Natural killer cell (primary cell): ENCODE results near the gene SCN5A. TPM values are rescaled to one million over a fixed set of nuclear protein-coding genes. Genes with fewer than 3 reads are reported as not detected.

Experiments used
- ATAC-seq, 3 donors: fragments of 150-1000 bp in 2 of 3; fragments of 200-7000 bp in 1 of 3; cut with Tn5 transposase; 1 replicate in 1 of 3; 2 replicates in 2 of 3; pipeline ENCODE4 v1.10.0; 2021; ENCODE audit warnings: mild to moderate bottlenecking in 2 of 3, moderate library complexity in 2 of 3
- DNase-seq, 2 donors: peaks; one replicate each; pipeline versions ENCODE4 v3.0.0 to v3.0.0-alpha.2; 2013 to 2021; ENCODE audit warnings: mixed read lengths in 1 of 2
- H3K27ac ChIP-seq: one replicate; pipeline ENCODE4 v1.5.1; 2013; ENCODE audit warnings: mild to moderate bottlenecking, low read length
- H3K27me3 ChIP-seq: one replicate; pipeline ENCODE4 v1.6.1; 2013; ENCODE audit warnings: low read length; ENCODE audit not compliant: control insufficient read depth, insufficient read depth
- H3K36me3 ChIP-seq: one replicate; pipeline ENCODE4 v1.6.1; 2013; ENCODE audit warnings: low read length; ENCODE audit not compliant: control insufficient read depth, insufficient read depth
- H3K4me1 ChIP-seq: one replicate; pipeline ENCODE4 v1.6.1; 2013; ENCODE audit warnings: low read length; ENCODE audit not compliant: control insufficient read depth, insufficient read depth
- H3K4me3 ChIP-seq: one replicate; pipeline ENCODE4 v1.5.1; 2013; ENCODE audit warnings: low read length
- H3K9me3 ChIP-seq: one replicate; pipeline ENCODE4 v1.6.1; 2013; ENCODE audit warnings: low read length; ENCODE audit not compliant: control insufficient read depth, insufficient read depth
- H3K27ac Mint-ChIP-seq, 2 donors: one replicate each; pipeline ENCODE4 v1.8.0; 2022; ENCODE audit warnings: mild to moderate bottlenecking in 2 of 2, mixed read lengths in 2 of 2, moderate library complexity in 1 of 2
- H3K27me3 Mint-ChIP-seq, 2 donors: one replicate each; pipeline ENCODE4 v1.8.0; 2022; ENCODE audit warnings: low read depth in 2 of 2, mixed read lengths in 2 of 2
- H3K36me3 Mint-ChIP-seq: one replicate; pipeline ENCODE4 v1.8.0; 2022; ENCODE audit warnings: mixed read lengths
- H3K4me1 Mint-ChIP-seq, 2 donors: one replicate each; pipeline ENCODE4 v1.8.0; 2022; ENCODE audit warnings: mixed read lengths in 2 of 2
- H3K4me3 Mint-ChIP-seq: one replicate; pipeline ENCODE4 v1.8.0; 2022; ENCODE audit warnings: mild to moderate bottlenecking, moderate library complexity, mixed read lengths
- H3K9me3 Mint-ChIP-seq, 2 donors: one replicate each; pipeline ENCODE4 v1.8.0; 2022; ENCODE audit warnings: mixed read lengths in 2 of 2
- CTCF ChIP-seq: fragments of 200-600 bp; IDR thresholded peaks from one replicate; pipeline ENCODE4 v1.8.0; 2022; ENCODE audit warnings: antibody characterized with exemption
- WGBS: methylation state at CpG from one replicate; pipeline ENCODE4 v1.1.7; 2013; ENCODE audit warnings: missing lambda C conversion rate; ENCODE audit not compliant: insufficient coverage; 5-methylcytosine and 5-hydroxymethylcytosine counted together
- intact Hi-C: fragments of 100-400 bp; cut with micrococcal nuclease; formaldehyde crosslinking; loops from one replicate; pipeline ENCODE4 v1.14.2; 2022
- total RNA-seq, 4 donors: library from RNA; stranded (reverse); fragments of 120-200 nt in 1 of 4; gene quantifications; one replicate each; pipeline versions ENCODE4 v1.2.3 to v1.2.4, GENCODE V29; 2013 to 2022

Gene SCN5A
- total RNA-seq, 3 donors from 2014 or later (not counting 1 experiment from before 2014, with no cell fraction given): 0.50 TPM; not detected in 2

GRCh38 chr3:38622336-38622735 is 27.2 kb downstream of the SCN5A start:
- no peaks in the 10 kb centered on the region for H3K4me1 Mint-ChIP-seq
- no peaks in the 10 kb centered on the region for H3K36me3 Mint-ChIP-seq
- ATAC-seq (no peak), DNase-seq (no peak)
- Histone ChIP-seq H3K9me3 (no peaks in the 10 kb centered on the region), H3K4me1 (no peaks in the 10 kb centered on the region), H3K4me3 (no peak overlapping the region), H3K27ac (no peak overlapping the region), H3K27me3 (no peaks in the 10 kb centered on the region), H3K36me3 (no peaks in the 10 kb centered on the region)
- WGBS: 90% methylated on average over 10 of the region's 10 CpGs
- no peak overlapping the region for H3K27ac Mint-ChIP-seq
- intact Hi-C loops: no loop called here
- no peak overlapping the region for H3K4me3 Mint-ChIP-seq
- no peaks in the 10 kb centered on the region for H3K9me3 Mint-ChIP-seq
- H3K27me3 Mint-ChIP-seq: peaks cover 0 to 4% of the 10 kb centered on the region in 2 donors
- no peak for TF ChIP-seq CTCF

- H3K27ac ChIP-seq: no peak overlapping the region
- TF ChIP-seq CTCF: no peak
- intact Hi-C loops: no loop called here
Observed at GRCh38 chr3:38620236-38620635, 29.3 kb downstream of the SCN5A start.

GRCh38 chr3:38618343-38618742 is 31.1 kb downstream of the SCN5A start:
- H3K36me3 ChIP-seq: no peaks in the 10 kb centered on the region
- H3K4me3 Mint-ChIP-seq: no peak overlapping the region
- H3K4me3 ChIP-seq: no peak overlapping the region
- no peaks in the 10 kb centered on the region for H3K4me1 ChIP-seq
- H3K27ac Mint-ChIP-seq: no peak overlapping the region
- H3K36me3 Mint-ChIP-seq: no peaks in the 10 kb centered on the region
- no peak for ATAC-seq
- H3K4me1 Mint-ChIP-seq: no peaks in the 10 kb centered on the region
- no peaks in the 10 kb centered on the region for H3K27me3 ChIP-seq
- WGBS: 95% methylated on average over 5 of the region's 5 CpGs
- no peak for DNase-seq
- H3K9me3 Mint-ChIP-seq: no peaks in the 10 kb centered on the region
- no peak for TF ChIP-seq CTCF
- peaks cover 0 to 6% of the 10 kb centered on the region in 2 donors for H3K27me3 Mint-ChIP-seq
- no peak overlapping the region for H3K27ac ChIP-seq
- intact Hi-C loops: no loop called here
- H3K9me3 ChIP-seq: no peaks in the 10 kb centered on the region

More at GRCh38 chr3:38620236-38620635, 29.3 kb downstream of the SCN5A start:
- Histone ChIP-seq H3K27me3 (no peaks in the 10 kb centered on the region), H3K4me1 (no peaks in the 10 kb centered on the region), H3K36me3 (no peaks in the 10 kb centered on the region), H3K4me3 (no peak overlapping the region), H3K9me3 (no peaks in the 10 kb centered on the region)
- H3K9me3 Mint-ChIP-seq: no peaks in the 10 kb centered on the region
- no peak overlapping the region for H3K27ac Mint-ChIP-seq
- no peak overlapping the region for H3K4me3 Mint-ChIP-seq
- ATAC-seq (no peak), DNase-seq (no peak)
- H3K36me3 Mint-ChIP-seq: no peaks in the 10 kb centered on the region
- peaks cover 0 to 6% of the 10 kb centered on the region in 2 donors for H3K27me3 Mint-ChIP-seq
- WGBS: 71% methylated on average over 5 of the region's 5 CpGs
- no peaks in the 10 kb centered on the region for H3K4me1 Mint-ChIP-seq

- Mint-ChIP-seq H3K27me3 (peaks cover 0 to 6% of the 10 kb centered on the region in 2 donors), H3K9me3 (no peaks in the 10 kb centered on the region), H3K4me1 (no peaks in the 10 kb centered on the region), H3K4me3 (no peak overlapping the region), H3K36me3 (no peaks in the 10 kb centered on the region), H3K27ac (no peak overlapping the region)
- Histone ChIP-seq H3K27me3 (no peaks in the 10 kb centered on the region), H3K4me1 (no peaks in the 10 kb centered on the region), H3K36me3 (no peaks in the 10 kb centered on the region), H3K9me3 (no peaks in the 10 kb centered on the region), H3K4me3 (no peak overlapping the region), H3K27ac (no peak overlapping the region)
- ATAC-seq: no peak
- no peak for TF ChIP-seq CTCF
- no peak for DNase-seq
- intact Hi-C loops: no loop called here
- WGBS: 68% methylated on average over 5 of the region's 5 CpGs
Observed at GRCh38 chr3:38617586-38617985, 31.9 kb downstream of the SCN5A start.
